Choroid plexus epithelial cell (primary cell): ENCODE data around the gene BCAS3.

Experiments used
- DNase-seq: peaks from one replicate; pipeline ENCODE4 v3.0.0-alpha.2; 2010; ENCODE audit warnings: low read depth
- H3K4me3 ChIP-seq: 2 replicates; pipeline ENCODE4 v1.5.1; 2011; ENCODE audit warnings: low read depth, mild to moderate bottlenecking, control low read depth, low read length, moderate library complexity
- CTCF ChIP-seq: conservative IDR thresholded peaks from 2 replicates; pipeline ENCODE4 v1.5.1; 2011; ENCODE audit warnings: low read depth, mild to moderate bottlenecking, control low read depth, inconsistent platforms, low read length, moderate library complexity

Gene BCAS3

GRCh38 chr17:61317779-61318178, 640.1 kb downstream of the BCAS3 start:
- DNase-seq, result no peak
- TF ChIP-seq CTCF, result no peak
- H3K4me3 ChIP-seq, result no peak overlapping the region

- TF ChIP-seq CTCF, result no peak
- DNase-seq, result no peak
- no peak overlapping the region for H3K4me3 ChIP-seq
Measured at GRCh38 chr17:61318684-61319098, 641.0 kb downstream of the BCAS3 start.

GRCh38 chr17:61321344-61321743, 643.7 kb downstream of the BCAS3 start:
- TF ChIP-seq CTCF, result no peak
- no peak overlapping the region for H3K4me3 ChIP-seq
- no peak for DNase-seq

- no peak for DNase-seq
- H3K4me3 ChIP-seq, result no peak overlapping the region
- no peak for TF ChIP-seq CTCF
Measured at GRCh38 chr17:61322325-61323002, 644.8 kb downstream of the BCAS3 start.

- H3K4me3 ChIP-seq, result no peak overlapping the region
- TF ChIP-seq CTCF, result no peak
- DNase-seq, result no peak
Measured at GRCh38 chr17:61323003-61323908, 645.6 kb downstream of the BCAS3 start.

- peak; percentile 56 for DNase-seq
- TF ChIP-seq CTCF, result no peak
- H3K4me3 ChIP-seq, result no peak overlapping the region
Measured at GRCh38 chr17:61323909-61324868, 646.5 kb downstream of the BCAS3 start.
